Endothelial cell of hepatic sinusoid (primary cell): ENCODE results near the gene AFAP1L2.
"Not testable (repeated sequence)": the region's sequence is repeated elsewhere in the genome, so short reads cannot be mapped to it uniquely, and the experiment has no call there.

Source experiments
- in situ Hi-C: cut with HindIII; loops from 2 replicates; pipeline ENCODE4 v1.10.0; 2017; ENCODE audit warnings: low sequenced_read_pairs

The AFAP1L2 gene

GRCh38 chr10:114340816-114341215 is 63.5 kb downstream of the AFAP1L2 start:
- in situ Hi-C loops: no loop called here

- in situ Hi-C loops: no loop called here
Observed at GRCh38 chr10:114337510-114338462, 66.5 kb downstream of the AFAP1L2 start.

GRCh38 chr10:114336823-114337509 is 67.3 kb downstream of the AFAP1L2 start:
- in situ Hi-C loops: no loop called here

GRCh38 chr10:114335614-114336013 is 68.7 kb downstream of the AFAP1L2 start:
- in situ Hi-C loops: no loop called here

- in situ Hi-C loops: no loop called here
Observed at GRCh38 chr10:114334301-114334700, 70.0 kb downstream of the AFAP1L2 start.

- in situ Hi-C loops: not testable (repeated sequence)
Observed at GRCh38 chr10:114333441-114333840, 70.9 kb downstream of the AFAP1L2 start.

GRCh38 chr10:114332301-114333192 is 71.8 kb downstream of the AFAP1L2 start:
- in situ Hi-C loops: no loop called here

GRCh38 chr10:114329634-114330365 is 74.5 kb downstream of the AFAP1L2 start:
- in situ Hi-C loops: no loop called here

GRCh38 chr10:114328874-114329273 is 75.4 kb downstream of the AFAP1L2 start:
- in situ Hi-C loops: no loop called here

- in situ Hi-C loops: no loop called here
Observed at GRCh38 chr10:114328441-114328812, 75.9 kb downstream of the AFAP1L2 start.

GRCh38 chr10:114327537-114328440 is 76.5 kb downstream of the AFAP1L2 start:
- in situ Hi-C loops: no loop called here

GRCh38 chr10:114326795-114327194 is 77.5 kb downstream of the AFAP1L2 start:
- in situ Hi-C loops: no loop called here

GRCh38 chr10:114323023-114323422 is 81.3 kb downstream of the AFAP1L2 start:
- in situ Hi-C loops: no loop called here

- in situ Hi-C loops: no loop called here
Observed at GRCh38 chr10:114322344-114322743, 82.0 kb downstream of the AFAP1L2 start.

GRCh38 chr10:114320249-114321116 is 83.8 kb downstream of the AFAP1L2 start:
- in situ Hi-C loops: no loop called here

- in situ Hi-C loops: no loop called here
Observed at GRCh38 chr10:114319406-114320248, 84.7 kb downstream of the AFAP1L2 start.

GRCh38 chr10:114316744-114317143 is 87.6 kb downstream of the AFAP1L2 start:
- in situ Hi-C loops: no loop called here
